GM12878 (cell line): ENCODE measurements around the gene RSPH4A. TPM values are rescaled to one million over a fixed set of nuclear protein-coding genes. Genes with fewer than 3 reads are reported as not detected.

Experiments
- BRCA1 ChIP-seq: IDR thresholded peaks from 2 replicates; pipeline ENCODE4 v1.6.1; 2011; ENCODE audit warnings: low read depth, low read length, improper control_type of control experiment
- polyA plus RNA-seq, 11 experiments: library from polyadenylated mRNA; depleted of rRNA in 4 of 11; unstranded in 6 of 11; stranded (reverse) in 5 of 11; fragments of >200 nt; fragmentation: Nextera tagmentation in 4 of 11; fragmentation: Illumina TruSeq in 1 of 11; extraction: Ambion mirVana in 4 of 11; extraction: Trizol in 1 of 11; gene quantifications; 1 replicate in 1 of 11; 2 replicates in 10 of 11; pipeline versions ENCODE4 v1.2.1 to v1.2.3, GENCODE V29; 2011 to 2016; ENCODE audit warnings: inconsistent platforms in 2 of 11, missing spikeins in 2 of 11, low read depth in 1 of 11
- total RNA-seq, 4 experiments: library from RNA; depleted of rRNA in 3 of 4; stranded (reverse); fragments of >200 nt in 3 of 4; fragmentation: Illumina TruSeq in 1 of 4; extraction: Trizol in 1 of 4; gene quantifications; 2 replicates each; pipeline versions ENCODE4 v1.2.1 to v1.2.3, GENCODE V29; 2013 to 2021

Gene RSPH4A
- total and polyA plus RNA-seq, 10 of the 15 experiments (the other 5 are each of a cell fraction or from before 2014, with no cell fraction given) = 0.07 to 0.28 (median 0.21) TPM; not detected in 1

DNA sequence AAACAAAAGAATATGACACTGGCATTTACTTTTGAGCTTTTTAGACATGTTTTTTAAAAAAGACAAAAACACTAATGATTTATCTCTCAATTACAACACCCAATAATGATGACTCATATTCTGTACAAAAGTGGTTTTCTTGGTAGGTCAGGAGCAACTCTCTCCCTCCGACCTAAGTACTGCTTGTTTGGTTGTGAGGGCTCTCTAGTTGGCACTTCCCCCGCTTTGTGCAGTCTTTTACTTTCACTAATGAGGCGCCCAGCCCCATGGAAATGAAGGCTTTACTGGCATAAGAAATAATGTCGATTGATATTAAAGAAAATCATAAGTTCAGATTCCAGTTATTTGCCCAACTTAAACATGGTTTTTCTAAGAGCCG lies 66.0 kb downstream of the RSPH4A start (continued):
- TF ChIP-seq BRCA1 = no peak

Other genes starting within 250 kb of the RSPH4A start
Only the 7 nearest of the 10 such genes appear.
- not detected in 2 replicates for gene CALHM5, start 104.8 kb upstream of the RSPH4A start, total RNA-seq (2014; rRNA removed)
- not detected in 2 replicates for gene CALHM5, start 104.8 kb upstream of the RSPH4A start, total RNA-seq (2014; rRNA removed; fragmentation: Illumina TruSeq; extraction: Trizol)
- gene CALHM5, start 104.8 kb upstream of the RSPH4A start, total RNA-seq (2021) = not detected in 2 replicates
- gene CALHM5, start 104.8 kb upstream of the RSPH4A start, polyA plus RNA-seq (2011; rRNA removed) = not detected in 2 replicates
- gene CALHM5, start 104.8 kb upstream of the RSPH4A start, polyA plus RNA-seq (2014; fragmentation: Illumina TruSeq; extraction: Trizol) = not detected in 2 replicates
- gene CALHM5, start 104.8 kb upstream of the RSPH4A start, polyA plus RNA-seq (2014; fragmentation: Nextera tagmentation; extraction: Ambion mirVana) = not detected
- gene CALHM5, start 104.8 kb upstream of the RSPH4A start, polyA plus RNA-seq (2014; rRNA removed) = not detected in 2 replicates
- gene CALHM5, start 104.8 kb upstream of the RSPH4A start, polyA plus RNA-seq (2016; fragmentation: Nextera tagmentation; extraction: Ambion mirVana) = not detected
- not detected in 2 replicates for gene TRAPPC3L, start 70.8 kb upstream of the RSPH4A start, total RNA-seq (2014; rRNA removed)
- not detected in 2 replicates for gene TRAPPC3L, start 70.8 kb upstream of the RSPH4A start, total RNA-seq (2014; rRNA removed; fragmentation: Illumina TruSeq; extraction: Trizol)
- not detected in 2 replicates for gene TRAPPC3L, start 70.8 kb upstream of the RSPH4A start, total RNA-seq (2021)
- not detected in 2 replicates for gene TRAPPC3L, start 70.8 kb upstream of the RSPH4A start, polyA plus RNA-seq (2011; rRNA removed)
- not detected in 2 replicates for gene TRAPPC3L, start 70.8 kb upstream of the RSPH4A start, polyA plus RNA-seq (2014; fragmentation: Illumina TruSeq; extraction: Trizol)
- gene TRAPPC3L, start 70.8 kb upstream of the RSPH4A start, polyA plus RNA-seq (2014; fragmentation: Nextera tagmentation; extraction: Ambion mirVana) = not detected
- gene TRAPPC3L, start 70.8 kb upstream of the RSPH4A start, polyA plus RNA-seq (2014; rRNA removed) = not detected in 2 replicates
- gene TRAPPC3L, start 70.8 kb upstream of the RSPH4A start, polyA plus RNA-seq (2016; fragmentation: Nextera tagmentation; extraction: Ambion mirVana) = not detected
- not detected in 2 replicates for gene CALHM4, start 62.7 kb upstream of the RSPH4A start, total RNA-seq (2014; rRNA removed)
- not detected in 2 replicates for gene CALHM4, start 62.7 kb upstream of the RSPH4A start, total RNA-seq (2014; rRNA removed; fragmentation: Illumina TruSeq; extraction: Trizol)
- not detected in 2 replicates for gene CALHM4, start 62.7 kb upstream of the RSPH4A start, total RNA-seq (2021)
- gene CALHM4, start 62.7 kb upstream of the RSPH4A start, polyA plus RNA-seq (2011; rRNA removed) = not detected in 2 replicates
- gene CALHM4, start 62.7 kb upstream of the RSPH4A start, polyA plus RNA-seq (2014; fragmentation: Illumina TruSeq; extraction: Trizol) = not detected in 2 replicates
- not detected for gene CALHM4, start 62.7 kb upstream of the RSPH4A start, polyA plus RNA-seq (2014; fragmentation: Nextera tagmentation; extraction: Ambion mirVana)
- gene CALHM4, start 62.7 kb upstream of the RSPH4A start, polyA plus RNA-seq (2014; rRNA removed) = not detected in 2 replicates
- not detected for gene CALHM4, start 62.7 kb upstream of the RSPH4A start, polyA plus RNA-seq (2016; fragmentation: Nextera tagmentation; extraction: Ambion mirVana)
- gene RWDD1, start 45.0 kb upstream of the RSPH4A start, total RNA-seq (2014; rRNA removed) = 44.6 and 49.9 TPM in 2 replicates
- 74.1 and 74.3 TPM in 2 replicates for gene RWDD1, start 45.0 kb upstream of the RSPH4A start, total RNA-seq (2014; rRNA removed; fragmentation: Illumina TruSeq; extraction: Trizol)
- 42.6 and 45.5 TPM in 2 replicates for gene RWDD1, start 45.0 kb upstream of the RSPH4A start, total RNA-seq (2021)
- 47.8 and 70.2 TPM in 2 replicates for gene RWDD1, start 45.0 kb upstream of the RSPH4A start, polyA plus RNA-seq (2011; rRNA removed)
- gene RWDD1, start 45.0 kb upstream of the RSPH4A start, polyA plus RNA-seq (2014; fragmentation: Illumina TruSeq; extraction: Trizol) = 94.8 and 107 TPM in 2 replicates
- 10 to 100 TPM; 57.2 to 87.9 TPM for gene RWDD1, start 45.0 kb upstream of the RSPH4A start, polyA plus RNA-seq (2014; fragmentation: Nextera tagmentation; extraction: Ambion mirVana)
- 28.4 and 40.1 TPM in 2 replicates for gene RWDD1, start 45.0 kb upstream of the RSPH4A start, polyA plus RNA-seq (2014; rRNA removed)
- 100 to 1,000 TPM in 1 of 2 experiments, 10 to 100 TPM in 1; 96.5 to 107 TPM for gene RWDD1, start 45.0 kb upstream of the RSPH4A start, polyA plus RNA-seq (2016; fragmentation: Nextera tagmentation; extraction: Ambion mirVana)
- gene ZUP1, start 52.3 kb downstream of the RSPH4A start, total RNA-seq (2014; rRNA removed) = 16.5 and 20.8 TPM in 2 replicates
- 27.0 TPM in 2 replicates for gene ZUP1, start 52.3 kb downstream of the RSPH4A start, total RNA-seq (2014; rRNA removed; fragmentation: Illumina TruSeq; extraction: Trizol)
- gene ZUP1, start 52.3 kb downstream of the RSPH4A start, total RNA-seq (2021) = 15.5 and 16.5 TPM in 2 replicates
- gene ZUP1, start 52.3 kb downstream of the RSPH4A start, polyA plus RNA-seq (2011; rRNA removed) = 24.1 and 41.6 TPM in 2 replicates
- 22.6 and 33.5 TPM in 2 replicates for gene ZUP1, start 52.3 kb downstream of the RSPH4A start, polyA plus RNA-seq (2014; fragmentation: Illumina TruSeq; extraction: Trizol)
- 10 to 100 TPM in 1 of 2 experiments, 1 to 10 TPM in 1; 10.0 to 16.4 TPM for gene ZUP1, start 52.3 kb downstream of the RSPH4A start, polyA plus RNA-seq (2014; fragmentation: Nextera tagmentation; extraction: Ambion mirVana)
- 13.1 and 14.4 TPM in 2 replicates for gene ZUP1, start 52.3 kb downstream of the RSPH4A start, polyA plus RNA-seq (2014; rRNA removed)
- gene ZUP1, start 52.3 kb downstream of the RSPH4A start, polyA plus RNA-seq (2016; fragmentation: Nextera tagmentation; extraction: Ambion mirVana) = 10 to 100 TPM; 19.6 to 19.8 TPM
- gene KPNA5, start 64.7 kb downstream of the RSPH4A start, total RNA-seq (2014; rRNA removed) = 4.2 and 4.8 TPM in 2 replicates
- 7.0 and 7.6 TPM in 2 replicates for gene KPNA5, start 64.7 kb downstream of the RSPH4A start, total RNA-seq (2014; rRNA removed; fragmentation: Illumina TruSeq; extraction: Trizol)
- 6.0 and 7.0 TPM in 2 replicates for gene KPNA5, start 64.7 kb downstream of the RSPH4A start, total RNA-seq (2021)
- 4.8 and 10.6 TPM in 2 replicates for gene KPNA5, start 64.7 kb downstream of the RSPH4A start, polyA plus RNA-seq (2011; rRNA removed)
- 4.7 and 5.9 TPM in 2 replicates for gene KPNA5, start 64.7 kb downstream of the RSPH4A start, polyA plus RNA-seq (2014; fragmentation: Illumina TruSeq; extraction: Trizol)
- gene KPNA5, start 64.7 kb downstream of the RSPH4A start, polyA plus RNA-seq (2014; fragmentation: Nextera tagmentation; extraction: Ambion mirVana) = 1 to 10 TPM; 1.9 to 2.5 TPM
- gene KPNA5, start 64.7 kb downstream of the RSPH4A start, polyA plus RNA-seq (2014; rRNA removed) = 2.9 and 4.6 TPM in 2 replicates
- gene KPNA5, start 64.7 kb downstream of the RSPH4A start, polyA plus RNA-seq (2016; fragmentation: Nextera tagmentation; extraction: Ambion mirVana) = 1 to 10 TPM; 3.0 to 4.4 TPM
- not detected in 2 replicates for gene FAM162B, start 149.2 kb downstream of the RSPH4A start, total RNA-seq (2014; rRNA removed)
- gene FAM162B, start 149.2 kb downstream of the RSPH4A start, total RNA-seq (2014; rRNA removed; fragmentation: Illumina TruSeq; extraction: Trizol) = not detected in 2 replicates
- gene FAM162B, start 149.2 kb downstream of the RSPH4A start, total RNA-seq (2021) = not detected in 2 replicates
- not detected in 2 replicates for gene FAM162B, start 149.2 kb downstream of the RSPH4A start, polyA plus RNA-seq (2011; rRNA removed)
- gene FAM162B, start 149.2 kb downstream of the RSPH4A start, polyA plus RNA-seq (2014; fragmentation: Illumina TruSeq; extraction: Trizol) = not detected in 2 replicates
- not detected for gene FAM162B, start 149.2 kb downstream of the RSPH4A start, polyA plus RNA-seq (2014; fragmentation: Nextera tagmentation; extraction: Ambion mirVana)
- not detected in 2 replicates for gene FAM162B, start 149.2 kb downstream of the RSPH4A start, polyA plus RNA-seq (2014; rRNA removed)
- gene FAM162B, start 149.2 kb downstream of the RSPH4A start, polyA plus RNA-seq (2016; fragmentation: Nextera tagmentation; extraction: Ambion mirVana) = not detected